GM19463 (cell line): ENCODE results near the gene TMEM238.

ENCODE experiments used
- ATAC-seq: cut with Tn5 transposase; IDR thresholded peaks from one replicate; pipeline ENCODE4 v1.9.1; 2021; ENCODE audit warnings: mild to moderate bottlenecking, moderate library complexity; ENCODE audit not compliant: unreplicated experiment

Gene TMEM238

DNA sequence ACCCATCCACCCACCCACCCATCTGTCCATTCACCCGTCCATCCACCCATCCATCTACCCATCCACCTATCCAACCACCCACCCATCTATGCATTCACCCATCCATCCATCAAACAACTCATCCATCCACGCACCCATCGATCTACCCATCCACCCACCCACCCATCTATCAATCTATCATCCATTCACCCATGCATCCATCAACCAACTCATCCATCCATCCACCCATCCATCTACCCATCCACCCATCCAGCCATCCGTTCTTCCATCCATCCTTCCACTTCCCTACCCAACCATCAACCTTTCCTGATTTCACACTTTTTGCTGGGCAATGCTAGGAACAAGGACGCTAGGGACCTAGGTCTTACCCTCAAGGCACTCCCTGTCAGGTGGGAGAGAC is 2.1 kb downstream of the TMEM238 start:
- no peak for ATAC-seq

DNA sequence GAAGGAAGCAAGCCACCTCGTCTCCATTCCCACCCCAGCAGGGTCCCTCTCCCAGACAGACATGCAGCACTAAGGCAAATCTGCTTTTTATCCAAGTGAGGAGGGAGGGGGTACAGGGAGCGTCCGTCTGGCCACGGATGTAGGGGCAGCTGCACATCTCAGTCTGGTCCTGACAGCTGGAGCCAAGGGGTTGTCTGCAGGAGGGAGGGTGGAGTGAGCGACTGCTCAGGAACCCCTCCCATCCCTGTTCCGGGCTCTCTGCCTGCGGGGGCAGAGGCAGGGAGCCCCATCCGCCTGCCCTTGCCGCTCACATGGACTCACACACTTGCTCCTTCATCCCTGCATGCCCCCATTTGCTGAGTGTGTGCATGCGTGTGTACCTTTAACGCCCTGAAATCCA is 4.9 kb downstream of the TMEM238 start:
- no peak for ATAC-seq

DNA sequence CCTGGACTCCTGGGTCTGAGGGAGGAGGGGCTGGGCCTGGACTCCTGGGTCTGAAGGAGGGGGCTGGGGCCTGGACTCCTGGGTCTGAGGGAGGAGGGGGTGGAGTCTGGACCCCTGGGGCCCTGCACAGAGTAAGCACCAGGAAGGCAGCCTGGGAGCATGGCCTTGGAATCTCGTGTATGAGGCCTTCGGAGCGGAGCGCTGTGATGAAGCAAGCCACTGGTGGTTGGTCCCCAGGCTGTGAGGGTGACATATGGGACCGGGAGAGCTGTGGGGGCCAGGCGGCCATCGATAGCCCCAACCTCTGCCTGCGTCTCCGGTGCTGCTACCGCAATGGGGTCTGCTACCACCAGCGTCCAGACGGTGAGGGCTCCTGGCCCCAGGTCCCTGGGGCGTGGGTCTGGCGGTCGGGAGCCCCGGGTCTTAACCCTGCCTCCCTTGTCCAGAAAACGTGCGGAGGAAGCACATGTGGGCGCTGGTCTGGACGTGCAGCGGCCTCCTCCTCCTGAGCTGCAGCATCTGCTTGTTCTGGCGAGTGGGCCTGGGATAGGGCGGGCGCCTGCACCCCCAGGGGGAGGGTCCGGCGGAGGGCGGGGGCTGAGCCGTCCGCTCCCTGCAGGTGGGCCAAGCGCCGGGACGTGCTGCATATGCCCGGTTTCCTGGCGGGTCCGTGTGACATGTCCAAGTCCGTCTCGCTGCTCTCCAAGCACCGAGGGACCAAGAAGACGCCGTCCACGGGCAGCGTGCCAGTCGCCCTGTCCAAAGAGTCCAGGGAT is 6.5 kb downstream of the TMEM238 start:
- no peak for ATAC-seq

DNA sequence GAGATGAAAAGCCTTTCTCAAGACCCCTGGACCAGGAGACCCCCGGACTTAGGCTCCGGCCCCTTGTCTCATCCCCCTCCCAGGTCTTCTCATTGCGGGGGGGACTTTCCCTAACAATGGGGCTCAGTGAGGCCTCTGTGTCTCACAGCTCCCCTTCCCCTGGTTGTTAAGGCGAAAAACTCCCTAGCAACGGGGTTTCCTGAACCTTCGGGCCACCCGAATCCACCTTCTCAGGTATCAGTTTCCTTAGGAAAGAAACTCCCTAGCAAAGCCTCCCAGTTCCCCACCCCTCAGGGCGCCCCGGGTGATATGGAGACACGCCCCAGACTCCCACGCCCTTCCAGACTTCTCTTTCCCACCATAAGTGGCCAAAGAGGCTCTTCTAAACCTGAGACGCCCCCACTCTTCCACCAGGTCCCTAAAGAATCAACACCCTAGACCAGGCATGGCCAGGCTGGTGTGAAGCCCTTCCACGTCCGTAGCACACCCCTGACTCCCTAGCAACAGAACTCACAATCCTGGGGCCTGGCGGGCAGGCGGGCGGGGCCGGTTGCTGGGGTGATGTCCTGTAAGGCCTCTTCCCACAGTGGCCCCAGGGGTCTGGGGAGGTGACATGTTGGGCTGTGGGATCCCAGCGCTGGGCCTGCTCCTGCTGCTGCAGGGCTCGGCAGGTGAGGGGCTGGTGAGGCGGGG is 7.7 kb downstream of the TMEM238 start, which contains the start of gene TMEM190:
TSS of gene TMEM190 (plus strand) at position 586 of the 693 bp plus-strand sequence. CDS start at position 614, 28 bp downstream.
- ATAC-seq, result no peak

DNA sequence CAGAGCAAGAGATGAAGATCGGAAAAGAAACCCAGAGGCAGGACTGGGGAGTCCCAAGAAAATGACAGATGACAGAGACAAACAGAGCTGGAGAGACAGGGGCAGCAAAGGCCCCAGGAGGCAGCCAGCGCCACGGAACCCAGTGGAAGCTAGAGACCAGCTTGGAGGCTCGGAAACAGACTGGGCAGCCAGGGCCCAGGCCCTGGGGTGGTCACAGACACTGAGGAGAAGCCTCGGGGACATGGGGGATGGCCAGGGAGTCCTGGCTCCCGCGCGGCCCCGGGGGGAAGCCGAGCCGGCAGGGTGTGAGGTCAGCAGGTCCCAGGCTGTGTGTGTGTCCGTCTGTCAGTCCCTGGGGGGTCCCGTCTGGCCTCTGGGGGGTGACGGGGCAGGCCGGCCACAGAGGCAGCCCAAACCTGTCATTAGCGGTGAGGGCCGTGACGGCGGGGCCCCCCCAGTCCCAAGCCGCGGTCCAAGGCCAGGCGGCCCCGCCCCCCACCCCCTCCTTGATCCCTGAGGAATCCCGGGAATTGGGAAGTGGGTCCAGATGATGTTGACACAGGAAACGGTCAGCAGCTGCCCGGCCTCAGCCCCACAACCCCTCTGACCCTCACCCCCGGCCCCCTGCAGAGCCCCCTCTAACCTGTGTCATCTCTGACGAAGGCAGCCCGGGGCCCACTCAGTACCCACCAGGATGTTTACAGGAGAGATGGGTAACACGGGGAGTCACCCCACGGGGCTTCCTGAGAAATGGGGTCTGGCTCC is 9.9 kb downstream of the TMEM238 start:
- no peak for ATAC-seq

DNA sequence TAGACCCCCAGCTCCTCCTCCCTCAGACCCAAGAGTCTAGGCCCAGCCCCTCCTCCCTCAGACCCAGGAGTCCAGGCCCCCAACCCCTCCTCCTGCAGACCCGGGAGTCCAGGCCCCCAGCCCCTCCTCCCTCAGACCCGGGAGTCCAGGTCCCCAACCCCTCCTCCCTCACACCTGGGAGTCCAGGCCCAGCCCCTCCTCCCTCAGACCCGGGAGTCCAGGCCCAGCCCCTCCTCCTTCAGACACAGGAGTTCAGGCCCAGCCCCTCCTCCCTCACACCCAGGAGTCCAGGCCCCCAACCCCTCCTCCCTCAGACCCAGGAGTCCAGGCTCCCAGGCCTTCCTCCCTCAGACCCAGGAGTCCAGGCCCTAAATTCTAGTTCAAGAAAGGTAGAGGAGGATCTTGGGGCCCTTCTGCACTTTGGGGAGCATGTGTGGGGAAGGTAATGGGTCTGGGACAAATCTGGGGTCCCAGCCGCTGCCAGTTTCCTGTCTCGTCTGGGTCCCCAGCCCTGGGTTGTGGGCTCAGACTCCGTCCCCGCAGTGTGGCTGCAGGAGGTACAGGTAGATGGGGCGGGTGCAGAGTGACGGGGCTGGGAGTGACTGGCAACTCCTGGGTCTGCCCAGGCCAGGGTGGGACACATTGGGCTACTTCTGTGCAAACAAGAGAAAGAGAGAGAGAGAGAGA is 10.6 kb downstream of the TMEM238 start:
- no peak for ATAC-seq

DNA sequence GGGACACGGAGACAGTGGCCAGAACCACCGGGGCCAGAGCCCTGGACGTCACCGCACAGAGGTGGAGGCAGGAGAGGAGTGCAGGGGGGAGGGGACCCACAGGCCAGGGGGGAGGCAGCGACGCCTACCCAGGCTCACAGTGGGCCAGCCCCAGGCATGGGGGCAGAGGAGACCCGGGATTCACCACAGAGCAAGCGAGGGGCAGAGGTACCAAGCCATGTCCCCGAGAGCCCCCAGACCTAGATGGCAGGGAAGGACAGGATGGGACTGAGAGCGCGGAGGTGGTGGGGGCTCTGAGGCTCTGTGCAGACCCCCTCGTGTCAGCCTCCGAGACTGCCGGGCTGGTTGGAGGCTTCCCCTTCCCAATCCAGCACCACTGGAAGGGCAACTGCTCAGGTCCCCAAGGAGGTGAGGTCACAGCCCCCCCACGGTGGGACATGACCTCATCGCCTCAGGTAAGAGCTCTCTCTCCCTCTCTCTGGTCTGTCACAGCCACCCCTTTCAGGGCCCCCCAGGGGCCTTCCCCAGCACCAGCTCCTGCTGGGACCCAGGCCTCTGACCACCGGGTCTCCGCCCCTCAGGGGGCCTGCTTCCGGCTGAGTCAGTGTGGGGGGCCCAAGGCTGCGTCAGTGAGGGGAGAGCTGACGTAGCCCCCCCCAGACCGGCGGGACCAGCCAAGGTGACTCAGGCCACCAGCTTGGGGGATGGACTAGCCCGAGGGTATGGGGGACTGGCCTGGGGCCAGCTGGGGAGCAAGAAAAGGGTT is 11.6 kb downstream of the TMEM238 start:
- no peak for ATAC-seq

DNA sequence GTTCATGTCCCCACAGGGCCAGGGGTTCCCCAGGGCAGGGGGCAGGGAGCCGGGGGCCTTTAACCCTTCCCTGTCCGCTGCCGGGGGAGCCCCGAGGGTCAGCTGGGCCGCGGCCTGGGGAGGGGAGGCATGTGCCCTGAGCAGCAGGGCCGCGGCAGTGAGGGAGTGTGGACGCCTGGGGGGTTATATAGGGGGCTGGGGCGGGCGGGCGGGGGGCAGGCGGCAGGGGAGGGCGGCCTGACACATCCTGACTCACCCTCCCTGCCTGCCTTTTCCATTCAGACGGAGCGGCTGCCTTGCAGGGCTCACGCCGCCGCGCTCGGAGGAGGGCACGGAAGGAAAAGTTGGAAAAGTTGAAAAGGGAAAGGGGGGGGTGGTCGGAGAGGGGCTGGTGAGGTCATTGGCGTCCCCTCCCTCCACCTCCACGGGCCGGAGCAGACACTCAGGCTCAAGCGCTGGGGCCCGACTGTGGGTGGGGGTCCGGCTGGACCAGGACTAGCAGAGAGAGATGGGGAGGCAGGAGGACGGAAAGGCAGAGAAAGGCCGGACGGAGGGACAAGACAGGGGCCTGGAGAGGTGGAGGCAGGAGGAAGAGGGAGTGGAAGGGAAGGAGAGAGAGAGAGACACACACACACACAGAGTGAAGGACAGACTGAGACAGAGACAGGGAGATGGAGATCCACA is 13.6 kb downstream of the TMEM238 start, which contains the start of gene IL11:
TSS of gene IL11 (minus strand) at position 159 of the 684 bp plus-strand sequence. CDS start at position 6, 153 bp downstream.
- ATAC-seq, result no peak

DNA sequence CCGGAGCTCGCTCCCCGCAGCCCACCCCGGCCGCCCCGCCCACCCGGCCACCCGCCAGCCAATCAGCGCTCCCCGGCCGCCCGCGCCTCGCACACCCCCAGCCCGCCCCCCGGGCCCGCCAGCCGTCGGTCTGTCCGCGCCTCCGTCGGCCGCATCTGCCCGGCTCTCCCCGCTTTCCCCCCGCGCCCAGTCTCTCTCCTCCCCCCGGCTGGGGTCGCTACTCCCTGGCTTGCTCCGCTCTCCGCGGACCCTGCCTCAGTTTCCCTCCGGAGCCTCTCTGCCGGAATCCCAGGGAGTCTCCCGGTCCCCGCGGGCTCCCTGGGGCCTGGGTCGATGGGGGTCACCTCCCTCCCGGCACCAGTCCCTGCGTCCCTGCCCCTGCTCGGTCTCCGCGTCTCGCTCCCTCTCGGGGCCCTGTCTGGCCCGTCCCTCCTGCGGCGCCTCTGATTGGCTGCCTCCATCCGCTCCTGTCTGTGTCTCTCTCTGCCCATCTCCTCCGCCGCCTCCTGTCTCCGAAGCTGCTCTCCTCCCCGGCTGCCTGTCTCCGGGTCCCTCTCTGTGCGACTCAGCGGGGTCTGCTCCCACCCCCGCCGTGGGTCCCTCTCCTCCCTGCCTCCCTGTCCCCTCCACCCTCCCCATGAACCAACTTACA is 14.3 kb downstream of the TMEM238 start:
- ATAC-seq, result no peak

DNA sequence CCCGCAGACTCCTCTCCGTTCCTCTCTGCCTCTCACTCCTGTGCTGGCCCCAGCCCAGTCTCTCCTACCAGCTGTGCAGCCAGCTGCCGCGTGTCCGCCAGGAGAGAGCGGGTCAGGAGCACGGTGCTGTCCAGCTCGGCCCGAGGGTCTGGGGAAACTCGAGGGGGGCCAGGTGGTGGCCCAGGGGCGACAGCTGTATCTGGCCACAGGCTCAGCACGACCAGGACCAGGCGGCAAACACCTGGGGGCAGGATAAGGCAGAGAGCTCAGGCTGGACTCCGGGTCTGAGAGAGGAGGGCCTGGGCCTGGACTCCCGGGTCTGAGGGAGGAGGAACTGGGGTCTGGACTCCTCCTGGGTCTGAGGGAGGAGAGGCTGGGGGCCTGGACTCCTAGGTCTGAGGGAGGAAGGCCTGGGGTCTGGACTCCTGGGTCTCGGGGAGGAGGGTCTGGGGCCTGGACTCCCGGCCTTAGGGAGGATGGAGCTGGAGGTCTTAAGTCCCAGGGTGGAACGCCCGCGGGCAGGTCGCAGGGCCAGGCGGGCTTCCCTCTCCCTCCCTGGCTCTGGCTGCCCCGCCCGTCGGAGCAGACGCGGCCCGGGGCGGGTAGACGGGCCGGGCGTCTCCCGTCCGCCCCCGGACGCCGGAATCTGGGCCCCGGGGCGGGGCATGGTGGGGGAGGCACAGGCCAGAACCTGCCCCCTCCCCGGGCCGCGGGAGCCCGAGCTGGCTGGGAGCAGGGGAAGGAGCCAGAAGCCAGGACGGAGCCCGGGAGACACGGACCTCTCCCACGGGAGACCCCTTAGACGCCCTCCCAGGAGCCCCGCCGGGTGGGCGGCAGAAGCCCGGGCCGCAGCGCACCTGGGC is 15.2 kb downstream of the TMEM238 start:
- ATAC-seq, result no peak

DNA sequence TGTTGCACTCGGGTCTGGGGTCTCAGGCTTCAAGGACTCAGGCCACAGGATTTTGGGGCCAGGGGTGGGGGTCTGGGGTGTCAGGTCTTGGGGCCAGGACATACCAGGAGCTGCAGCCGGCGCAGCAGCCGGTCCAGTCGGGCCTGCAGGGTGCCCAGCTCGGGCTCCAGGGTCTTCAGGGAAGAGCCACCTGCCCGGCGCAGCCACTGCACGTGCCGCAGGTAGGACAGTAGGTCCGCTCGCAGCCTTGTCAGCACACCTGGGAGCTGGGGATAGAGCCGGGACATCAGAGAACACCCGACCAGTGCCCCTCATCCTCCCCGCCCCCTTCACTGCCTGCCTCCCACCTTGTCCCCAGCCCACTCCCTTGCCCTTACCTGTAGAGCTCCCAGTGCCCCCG is 16.0 kb downstream of the TMEM238 start:
- no peak for ATAC-seq

DNA sequence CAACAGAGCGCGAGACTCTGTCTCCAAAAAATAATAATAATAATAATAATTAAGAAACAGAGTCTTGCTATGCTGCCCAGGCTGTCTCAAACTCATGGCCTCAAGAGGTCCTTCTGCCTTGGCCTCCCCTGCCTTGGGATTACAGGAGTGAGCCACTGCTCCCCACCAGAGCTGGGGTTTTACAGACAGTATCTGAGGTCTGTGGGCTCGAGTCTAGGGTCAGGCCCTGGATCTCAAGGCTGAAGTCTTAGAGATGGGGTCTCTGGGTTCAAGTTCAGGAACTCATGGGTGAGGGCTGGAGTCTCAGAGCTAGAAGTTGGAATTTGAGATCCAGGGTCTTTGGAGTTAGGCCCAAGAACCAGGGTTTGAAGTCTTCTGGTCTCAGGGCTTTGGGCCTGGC is 17.3 kb downstream of the TMEM238 start:
- no peak for ATAC-seq

DNA sequence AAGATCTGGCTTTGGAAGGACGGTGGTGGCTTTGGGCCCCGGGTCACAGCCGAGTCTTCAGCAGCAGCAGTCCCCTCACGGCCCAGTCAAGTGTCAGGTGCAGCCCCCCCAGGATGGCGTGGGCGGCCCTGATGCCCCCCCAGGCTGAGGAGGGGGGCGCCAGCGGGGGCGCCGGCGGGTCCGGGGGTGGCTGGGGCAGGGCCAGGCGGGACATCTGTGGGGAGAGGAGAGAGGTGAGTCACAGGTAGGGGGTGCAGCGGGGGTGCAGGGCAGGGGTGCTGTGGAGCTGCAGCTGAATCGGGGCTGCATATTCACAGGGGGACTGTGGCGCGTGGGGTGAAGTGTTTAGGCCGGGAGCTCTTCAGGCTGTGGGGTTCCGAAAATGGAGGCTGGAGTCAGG is 18.1 kb downstream of the TMEM238 start:
- no peak for ATAC-seq

DNA sequence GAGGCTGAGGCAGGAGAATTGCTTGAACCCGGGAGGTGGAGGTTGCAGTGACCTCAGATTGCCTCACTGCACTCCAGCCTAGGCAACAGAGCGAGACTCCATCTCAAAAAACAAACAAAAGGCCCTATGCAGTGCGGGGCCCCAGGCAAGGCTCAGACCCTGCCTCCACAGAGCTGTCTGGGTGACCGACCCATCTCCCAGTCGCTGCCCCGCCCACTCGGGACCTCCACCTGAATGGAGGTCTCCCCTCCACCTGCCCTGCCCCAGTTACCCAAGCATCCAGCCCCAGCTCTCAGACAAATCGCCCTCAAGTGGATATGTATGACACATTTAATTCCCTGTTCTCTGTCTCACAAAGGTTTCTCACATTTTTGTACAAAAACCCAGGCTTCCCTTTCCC is 18.8 kb downstream of the TMEM238 start:
- ATAC-seq, result no peak

DNA sequence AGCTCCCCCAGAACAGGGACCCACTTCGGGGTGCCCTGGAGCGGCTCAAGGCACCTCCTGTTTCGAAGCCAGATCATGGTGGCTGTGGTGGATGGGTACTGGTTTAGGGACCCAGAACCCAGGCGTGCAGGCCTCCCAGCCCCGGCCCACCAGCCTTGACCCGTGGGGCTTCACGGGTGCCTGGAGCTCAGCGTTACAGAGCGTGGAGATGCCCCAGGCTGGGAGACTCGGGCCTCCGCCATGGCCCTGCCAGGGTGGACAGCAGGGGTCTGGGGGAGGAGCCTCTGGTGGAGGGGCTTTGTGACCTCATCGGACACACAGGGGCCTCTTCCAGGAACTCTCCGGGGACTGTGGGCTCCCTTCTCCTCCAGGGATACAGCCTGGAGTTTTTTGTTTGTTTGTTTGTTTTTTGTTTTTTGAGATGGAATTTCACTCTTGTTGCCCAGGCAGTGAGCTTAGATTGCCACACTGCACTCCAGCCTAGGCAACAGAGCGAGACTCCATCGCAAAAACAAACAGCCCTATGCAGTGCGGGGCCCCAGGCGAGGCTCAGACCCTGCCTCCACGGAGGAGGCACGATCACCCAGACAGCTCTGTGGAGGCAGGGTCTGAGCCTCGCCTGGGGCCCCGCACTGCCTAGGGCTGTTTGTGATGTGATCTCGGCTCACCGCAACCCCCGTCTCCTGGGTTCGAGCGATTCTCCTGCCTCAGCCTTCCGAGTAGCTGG is 20.9 kb downstream of the TMEM238 start, which contains the start of gene GARIN5B:
TSS of gene GARIN5B (minus strand) at position 271 of the 727 bp plus-strand sequence. CDS start at position 77, 194 bp downstream.
- no peak for ATAC-seq

DNA sequence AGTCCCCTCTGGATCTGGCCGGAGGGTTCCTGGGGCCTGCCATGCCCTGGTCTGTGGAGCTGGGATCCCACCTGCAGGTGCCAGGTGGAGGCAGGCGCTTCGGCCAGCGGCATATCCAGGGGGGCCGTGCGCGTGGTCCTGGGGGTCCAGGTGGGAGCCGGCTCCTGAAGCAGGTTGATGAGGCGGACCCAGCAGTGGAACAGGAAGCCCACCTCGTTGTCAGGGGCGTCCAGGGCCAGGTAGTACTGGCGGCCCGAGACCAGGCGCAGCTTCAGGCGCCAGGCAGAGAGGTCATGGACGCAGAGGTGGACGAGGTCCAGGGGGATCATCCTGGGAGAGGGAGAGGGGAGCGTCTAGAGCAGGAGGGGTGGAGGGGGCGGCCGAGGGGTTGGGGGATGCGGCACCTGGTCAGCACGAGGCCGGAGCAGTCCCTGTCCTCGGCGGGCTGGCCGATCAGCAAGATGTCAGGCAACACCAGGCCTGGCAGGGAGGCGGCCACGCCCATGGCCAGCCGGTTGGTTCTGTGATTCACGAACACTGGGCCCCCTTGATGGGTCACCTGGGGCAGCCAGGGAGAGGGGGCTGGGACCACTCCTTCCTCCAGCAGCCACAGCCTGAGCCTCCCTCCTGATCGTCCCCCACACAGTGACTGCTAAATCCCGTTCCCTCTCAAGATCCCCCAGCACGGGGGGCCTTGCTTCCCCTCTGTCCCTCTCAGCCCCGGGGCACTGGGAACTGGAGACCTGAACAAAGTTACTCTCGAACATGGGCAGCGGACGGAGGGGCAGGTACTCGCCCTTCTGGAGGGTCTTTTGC is 21.7 kb downstream of the TMEM238 start:
- ATAC-seq, result no peak
